ENCODE data around the gene SLC2A11.

The SLC2A11 gene, protein sequence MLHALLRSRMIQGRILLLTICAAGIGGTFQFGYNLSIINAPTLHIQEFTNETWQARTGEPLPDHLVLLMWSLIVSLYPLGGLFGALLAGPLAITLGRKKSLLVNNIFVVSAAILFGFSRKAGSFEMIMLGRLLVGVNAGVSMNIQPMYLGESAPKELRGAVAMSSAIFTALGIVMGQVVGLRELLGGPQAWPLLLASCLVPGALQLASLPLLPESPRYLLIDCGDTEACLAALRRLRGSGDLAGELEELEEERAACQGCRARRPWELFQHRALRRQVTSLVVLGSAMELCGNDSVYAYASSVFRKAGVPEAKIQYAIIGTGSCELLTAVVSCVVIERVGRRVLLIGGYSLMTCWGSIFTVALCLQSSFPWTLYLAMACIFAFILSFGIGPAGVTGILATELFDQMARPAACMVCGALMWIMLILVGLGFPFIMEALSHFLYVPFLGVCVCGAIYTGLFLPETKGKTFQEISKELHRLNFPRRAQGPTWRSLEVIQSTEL

DNA sequence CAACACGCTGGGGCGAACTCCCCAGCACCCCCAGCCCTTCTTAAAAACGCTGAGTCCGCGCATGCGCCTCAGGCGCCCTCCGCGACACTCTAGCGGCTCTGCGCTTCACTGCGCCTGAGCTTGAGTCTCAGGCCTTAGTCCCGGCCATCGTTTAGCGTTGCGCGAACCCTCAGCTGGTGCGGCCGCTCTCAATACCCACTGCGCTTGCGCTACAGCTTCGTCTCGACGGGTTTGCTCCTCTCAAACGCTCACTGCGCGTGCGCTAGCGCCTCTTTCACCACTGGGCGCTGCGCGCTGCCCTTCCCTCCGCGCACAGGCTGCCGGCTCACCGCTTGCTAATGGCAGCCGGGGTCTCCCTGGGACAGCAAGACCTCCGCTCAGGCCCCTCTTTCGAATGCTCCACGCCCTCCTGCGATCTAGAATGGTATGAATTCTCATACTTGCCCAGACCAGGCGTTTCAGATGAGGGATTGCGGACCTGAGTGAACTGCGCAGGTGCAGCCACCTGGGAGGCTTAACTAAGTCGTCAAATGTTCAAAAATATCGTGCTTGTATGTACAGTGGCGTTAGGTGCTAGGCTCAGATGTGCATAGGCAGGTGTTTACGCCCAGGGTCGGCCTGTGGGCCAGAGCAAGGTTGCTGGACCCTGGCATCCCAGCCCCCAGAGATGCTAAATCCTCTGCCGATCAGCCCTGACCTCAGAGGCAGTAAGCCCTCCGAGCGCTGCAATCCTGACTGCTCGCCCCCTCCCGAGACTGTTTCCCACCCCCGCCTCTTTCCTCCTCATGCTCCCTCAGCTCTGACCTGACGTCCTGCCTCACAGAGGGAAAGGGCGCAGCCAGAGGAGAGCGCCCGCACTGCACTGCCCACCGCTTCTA lies at the start of gene SLC2A11:
SLC2A11 (plus strand) TSS at position 270 of the 878 bp plus-strand sequence; CDS start at position 395, 125 bp downstream.
- DNase-seq (ENCODE audit: low spot score): peak; percentile 92

DNA sequence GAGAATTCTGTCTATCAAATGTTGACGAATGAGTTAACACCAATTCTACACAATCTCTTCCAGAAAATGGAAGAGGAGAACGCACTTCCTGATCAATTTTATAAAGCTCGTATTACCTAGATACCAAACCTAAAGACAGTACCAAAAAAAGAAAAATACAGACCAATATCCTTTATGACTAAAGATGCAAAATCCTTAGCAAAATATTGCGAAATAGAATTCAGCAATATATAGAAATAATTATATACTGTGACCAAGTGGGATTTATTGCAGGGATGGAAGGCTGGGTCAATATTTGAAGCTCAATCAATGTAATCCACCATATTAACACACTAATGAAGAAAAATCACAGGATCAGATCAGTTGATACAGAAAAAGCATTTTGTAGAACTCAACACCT lies 45.3 kb upstream of the SLC2A11 start:
- DNase-seq (ENCODE audit: low spot score): no peak

DNA sequence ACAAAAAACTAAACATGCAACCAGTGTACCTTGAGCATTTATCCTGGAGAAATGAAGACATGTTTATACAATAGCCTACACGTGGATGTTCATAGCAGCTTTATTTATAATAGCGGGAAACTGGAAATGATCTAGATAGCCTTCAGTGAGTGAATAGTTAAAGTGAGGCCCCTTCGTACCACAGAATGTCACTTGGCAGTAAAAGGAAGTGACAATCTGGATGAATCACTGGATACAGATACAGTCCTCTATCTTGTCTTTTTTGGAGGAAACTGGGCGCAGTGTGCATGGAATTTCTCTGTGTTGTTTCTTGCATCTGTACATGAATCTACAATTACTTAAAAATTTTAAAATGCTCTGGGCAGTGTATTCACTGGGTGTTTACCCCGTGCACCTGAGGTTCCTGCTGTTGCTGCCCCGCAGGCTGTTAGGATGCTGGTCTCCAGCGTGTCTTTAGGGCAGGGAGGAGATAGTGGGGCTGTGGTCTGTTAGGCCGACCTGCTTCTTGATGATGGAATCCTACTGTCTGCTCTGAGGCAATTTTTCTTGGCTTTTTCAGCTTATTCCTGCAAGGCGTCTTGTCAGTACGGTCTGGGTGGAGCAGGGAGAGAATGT lies 42.0 kb upstream of the SLC2A11 start:
- DNase-seq (ENCODE audit: low spot score): no peak

DNA sequence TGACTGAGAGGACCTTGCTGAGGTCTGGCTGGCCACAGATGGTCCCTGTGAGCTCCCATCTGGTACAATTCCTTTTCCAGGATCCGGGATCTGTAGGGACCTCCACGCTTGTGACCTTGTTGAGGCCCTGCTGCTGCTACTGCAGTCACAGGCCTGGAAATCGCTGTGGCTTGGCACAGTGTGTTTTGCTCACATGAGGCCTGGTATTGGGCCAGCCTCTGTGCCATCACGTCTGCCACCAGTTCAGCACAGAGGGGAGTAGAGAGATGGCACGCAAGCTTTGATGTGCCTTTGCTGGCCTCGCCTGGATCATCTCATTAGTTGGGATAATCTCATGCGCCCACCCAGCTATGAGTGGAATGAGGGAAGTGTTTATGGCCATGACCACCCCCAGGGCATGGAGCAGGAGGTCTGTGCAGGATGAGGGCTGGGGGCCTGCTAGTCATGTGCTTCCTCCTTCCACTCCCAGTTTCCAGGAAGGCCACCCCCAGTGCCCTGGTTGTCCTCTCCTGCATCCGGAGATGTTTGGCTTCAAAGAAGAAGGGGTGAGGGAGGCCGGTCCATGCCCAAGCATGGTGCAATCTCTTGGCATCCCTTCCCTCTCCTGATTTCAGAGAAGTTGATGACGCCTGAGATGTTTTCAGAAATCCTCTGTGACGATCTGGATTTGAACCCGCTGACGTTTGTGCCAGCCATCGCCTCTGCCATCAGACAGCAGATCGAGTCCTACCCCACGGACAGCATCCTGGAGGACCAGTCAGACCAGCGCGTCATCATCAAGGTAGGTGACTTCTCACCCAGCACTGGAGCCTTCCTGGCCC lies 41.3 kb upstream of the SLC2A11 start:
- DNase-seq (ENCODE audit: low spot score): no peak

DNA sequence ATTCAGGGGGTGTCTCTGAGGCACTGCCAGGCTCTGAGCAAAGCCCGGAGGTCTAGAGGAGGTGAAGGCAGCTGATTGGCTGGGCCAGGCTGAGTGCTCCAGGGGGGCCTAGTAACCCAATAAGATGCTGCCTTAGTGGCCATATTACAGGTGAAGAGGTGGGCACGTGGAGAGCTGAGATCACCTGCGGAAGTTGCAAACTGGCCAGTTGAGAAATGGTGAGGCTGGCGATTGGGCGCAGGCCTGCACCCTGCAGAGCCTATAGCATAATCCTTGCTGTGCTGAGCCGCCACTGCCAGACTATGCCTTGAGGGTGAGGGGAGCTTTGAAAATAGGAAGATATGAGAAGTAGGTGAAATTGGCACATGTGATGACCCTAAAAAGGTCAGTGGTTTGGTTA lies 40.5 kb upstream of the SLC2A11 start:
- no peak for DNase-seq (ENCODE audit: low spot score)

DNA sequence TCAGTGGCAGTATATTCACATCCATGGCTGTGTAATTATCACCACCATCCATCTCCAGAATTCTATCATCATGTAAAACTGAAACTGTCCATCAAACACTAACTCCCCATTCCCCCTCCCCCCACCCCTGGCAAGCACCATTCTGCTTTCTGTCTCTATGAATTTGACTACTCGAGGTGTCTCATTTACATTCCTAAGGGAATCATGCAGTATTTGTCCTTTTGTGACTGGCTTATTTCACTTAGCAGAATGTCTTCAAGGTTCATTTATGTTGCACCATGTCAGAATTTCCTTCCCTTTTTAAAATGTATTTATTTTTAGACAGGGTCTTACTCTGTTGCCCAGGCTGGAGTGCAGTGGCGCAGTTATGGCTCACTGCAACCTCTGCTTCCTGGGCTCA lies 39.1 kb upstream of the SLC2A11 start:
- DNase-seq (ENCODE audit: low spot score): no peak

DNA sequence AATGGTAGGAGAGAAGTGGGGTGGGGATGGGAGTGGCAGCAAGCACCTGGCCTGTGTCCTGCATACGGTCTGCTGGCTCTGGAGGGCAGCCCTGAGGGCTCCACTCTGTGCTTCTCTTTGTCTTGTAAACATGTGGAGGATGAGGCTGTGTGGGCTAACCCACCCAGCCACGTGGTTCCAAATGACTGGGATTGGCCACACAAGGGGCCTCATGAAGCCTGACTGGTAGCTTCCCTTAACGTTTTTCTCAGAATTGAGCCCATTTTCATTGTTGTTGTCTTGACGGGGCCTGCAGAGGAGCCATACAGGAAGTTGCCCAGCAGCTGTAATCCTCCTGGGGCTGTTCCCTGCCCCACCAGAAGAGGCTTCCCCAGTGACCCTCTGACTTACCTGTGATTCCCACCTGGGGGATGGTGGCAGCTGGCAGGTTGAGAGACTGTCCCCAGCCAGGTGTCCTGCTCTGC lies 36.9 kb upstream of the SLC2A11 start:
- no peak for DNase-seq (ENCODE audit: low spot score)

DNA sequence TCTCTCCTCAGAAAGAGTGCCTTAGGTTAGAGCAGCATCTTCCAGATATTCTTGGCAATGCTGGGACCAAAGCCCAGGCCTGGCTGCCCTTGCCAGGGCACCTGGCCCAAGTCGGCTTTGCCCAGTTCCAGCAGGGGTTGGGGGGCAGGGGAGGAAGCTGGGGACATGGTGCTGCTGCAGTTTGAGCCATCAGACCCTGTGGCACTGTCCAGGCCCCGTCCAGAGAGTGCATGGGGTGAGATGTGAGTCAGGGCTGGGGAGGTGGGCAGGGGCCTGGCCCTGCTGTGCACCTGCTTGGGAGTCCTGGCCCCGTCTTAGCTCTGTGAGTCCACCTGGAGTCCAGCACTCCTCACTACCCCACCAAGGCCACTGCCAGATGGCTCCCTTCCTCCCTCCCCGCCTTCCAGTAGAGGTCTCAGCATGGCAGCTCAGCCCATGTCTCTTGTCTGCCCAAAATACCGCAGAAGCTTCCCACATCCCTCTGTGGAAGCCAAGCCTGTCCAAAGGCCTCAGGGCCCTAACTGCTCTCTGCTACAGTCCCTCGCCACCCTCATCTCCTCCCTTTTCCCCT lies 35.5 kb upstream of the SLC2A11 start:
- DNase-seq (ENCODE audit: low spot score): no peak

DNA sequence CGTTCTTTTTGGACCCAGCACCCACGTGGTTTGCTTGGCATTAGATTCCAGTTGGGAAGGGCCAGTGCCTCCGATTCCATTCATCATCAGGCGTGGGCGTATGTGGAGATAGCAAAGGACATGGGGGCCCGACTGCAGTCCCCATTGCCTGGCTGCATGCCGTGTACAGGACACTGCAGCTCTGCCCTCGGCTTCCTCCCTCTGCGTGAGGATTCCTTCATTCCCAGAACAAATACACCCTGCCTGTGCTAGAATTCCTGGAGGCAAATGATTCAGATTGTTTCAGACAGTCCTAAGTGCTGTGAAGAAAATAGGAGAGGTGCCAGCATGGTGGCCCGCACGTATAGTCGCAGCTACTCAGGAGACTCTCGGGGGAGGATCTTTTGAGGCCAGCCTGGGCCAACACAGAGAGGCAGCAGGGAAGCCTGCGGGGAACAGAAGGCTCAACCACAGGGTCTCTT lies 34.3 kb upstream of the SLC2A11 start:
- DNase-seq (ENCODE audit: low spot score): no peak

DNA sequence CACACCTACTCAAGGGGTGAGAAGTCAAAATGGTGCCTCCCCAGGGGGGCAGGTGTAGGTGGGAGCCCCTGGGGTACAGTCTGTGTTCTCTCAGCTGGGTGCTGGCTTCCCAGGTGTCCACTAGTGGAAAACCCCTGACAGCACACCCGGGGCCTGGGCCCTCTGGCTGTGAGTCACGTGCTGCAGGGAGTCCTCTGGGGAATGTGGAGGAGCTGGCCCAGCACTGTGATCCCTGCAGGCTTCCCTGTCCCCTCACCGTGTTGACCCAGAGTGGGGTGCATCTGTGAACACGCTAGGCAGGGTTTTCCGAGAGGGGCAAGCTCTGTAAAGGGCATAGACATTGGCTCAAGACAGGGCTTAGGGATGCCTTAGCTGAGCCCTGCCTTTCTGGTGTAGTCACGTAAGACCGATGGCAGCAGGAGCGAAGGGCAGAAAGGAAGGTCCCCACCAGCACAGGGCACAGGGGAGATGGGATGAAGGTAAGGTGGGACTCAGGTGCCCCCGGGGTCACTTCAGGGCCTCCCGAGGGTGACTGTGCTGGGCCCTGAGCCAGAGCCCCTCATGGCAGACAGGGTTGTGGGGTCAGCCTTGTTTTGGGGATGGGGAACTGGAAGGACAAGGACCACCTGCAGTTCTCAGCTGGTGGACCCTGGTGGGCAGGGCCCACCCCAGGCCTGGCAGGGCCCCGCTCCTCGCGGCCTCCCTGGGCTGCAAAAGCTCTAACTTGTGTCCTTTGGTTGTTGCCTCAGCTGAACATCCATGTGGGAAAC lies 33.0 kb upstream of the SLC2A11 start:
- no peak for DNase-seq (ENCODE audit: low spot score)

DNA sequence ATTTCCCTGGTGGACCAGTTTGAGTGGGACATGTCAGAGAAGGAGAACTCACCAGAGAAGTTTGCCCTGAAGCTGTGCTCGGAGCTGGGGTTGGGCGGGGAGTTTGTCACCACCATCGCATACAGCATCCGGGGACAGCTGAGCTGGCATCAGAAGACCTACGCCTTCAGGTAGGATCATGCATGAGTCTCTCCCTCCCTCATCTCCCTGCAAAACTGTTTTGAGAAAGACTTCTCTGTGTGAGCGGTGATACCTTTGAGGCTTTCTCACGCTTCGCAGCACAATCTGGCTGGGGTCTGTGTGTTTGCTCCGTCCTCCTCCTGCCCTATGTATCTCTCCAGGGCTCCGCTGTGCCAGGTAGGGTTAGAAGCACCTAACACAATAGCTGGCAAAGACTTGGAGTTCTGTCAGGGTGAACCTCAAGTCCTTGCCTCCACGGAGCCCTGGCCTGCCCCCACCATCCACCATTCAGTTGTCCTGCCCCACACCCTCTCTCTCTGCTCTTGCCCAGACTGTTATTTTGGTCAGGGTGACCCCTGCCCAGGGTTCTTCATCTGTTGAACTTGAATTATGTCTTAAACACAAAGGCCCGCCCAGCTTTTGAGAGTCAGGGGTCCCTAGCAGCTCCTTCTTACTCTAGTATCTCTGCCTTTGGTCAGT lies 32.3 kb upstream of the SLC2A11 start:
- no peak for DNase-seq (ENCODE audit: low spot score)

DNA sequence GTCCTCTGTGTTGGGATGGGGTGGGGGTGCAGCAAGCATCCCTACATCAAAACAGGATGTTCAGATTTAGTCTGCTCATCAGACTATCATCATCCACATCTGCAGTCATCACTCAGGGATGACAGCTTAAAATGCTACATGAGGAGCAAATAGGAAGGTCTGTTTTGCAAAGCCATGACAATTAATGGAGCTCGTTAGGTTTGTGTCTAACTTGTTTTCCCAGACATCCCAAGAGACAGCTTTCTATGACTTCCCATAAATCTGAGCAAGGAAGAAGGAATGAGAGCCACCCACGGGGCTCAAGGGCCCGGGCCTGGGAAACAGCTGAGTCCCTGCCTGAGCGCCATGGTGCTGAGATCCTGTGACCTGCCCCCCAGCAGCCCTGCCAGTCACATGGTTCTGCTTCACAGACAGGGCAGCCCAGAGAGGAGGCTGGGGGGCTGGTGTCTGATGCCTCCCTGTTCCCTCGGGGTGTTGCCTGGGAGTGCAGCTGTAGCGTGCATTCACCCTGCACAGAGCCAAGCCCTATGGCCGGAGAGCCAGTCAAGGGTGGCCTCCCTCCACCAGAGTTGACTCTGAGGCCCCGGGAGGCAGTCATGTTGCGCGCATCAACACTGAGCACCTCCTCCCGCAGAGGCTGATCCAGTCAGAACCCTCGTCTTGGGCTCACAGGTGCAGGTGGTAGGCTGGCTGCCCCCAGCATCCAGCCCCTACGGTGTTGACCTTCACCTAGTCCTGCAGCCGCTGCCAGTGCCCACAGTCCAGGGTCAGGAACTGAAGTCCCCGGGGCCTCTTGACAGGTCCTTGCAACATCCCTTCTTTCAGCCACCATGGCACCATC lies 30.9 kb upstream of the SLC2A11 start:
- no peak for DNase-seq (ENCODE audit: low spot score)

DNA sequence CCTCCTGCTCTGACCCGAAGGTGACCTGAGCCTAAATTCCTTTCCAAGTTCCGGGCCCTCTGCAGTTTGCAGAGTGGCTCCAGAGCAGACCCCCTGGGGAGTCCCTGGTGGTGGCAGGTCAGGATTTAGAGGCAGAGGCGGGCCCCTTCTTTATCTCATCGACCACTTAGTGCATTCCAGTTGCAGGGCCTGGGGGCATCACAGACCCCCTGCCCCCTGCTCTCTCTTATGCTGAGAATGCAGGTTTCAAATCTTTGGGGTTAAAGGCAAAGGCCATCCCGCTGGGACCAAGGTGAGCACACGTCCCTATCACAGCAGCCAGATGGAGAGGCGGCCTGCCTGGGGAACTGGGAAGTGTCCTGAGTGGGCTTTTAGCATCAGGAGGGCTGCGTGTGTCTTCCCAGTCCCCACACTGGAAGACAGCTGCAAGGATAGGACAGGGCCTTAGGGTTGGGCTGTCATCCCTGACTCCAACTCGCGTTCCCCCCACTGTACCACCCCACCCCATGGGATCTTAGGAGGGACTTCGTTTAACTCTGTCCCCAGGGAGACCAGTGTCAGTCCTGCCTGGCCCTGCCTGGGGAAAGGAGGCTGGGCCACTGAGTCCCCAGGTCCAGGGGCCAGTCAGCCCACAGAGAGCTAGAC lies 30.2 kb upstream of the SLC2A11 start:
- DNase-seq (ENCODE audit: low spot score): no peak

DNA sequence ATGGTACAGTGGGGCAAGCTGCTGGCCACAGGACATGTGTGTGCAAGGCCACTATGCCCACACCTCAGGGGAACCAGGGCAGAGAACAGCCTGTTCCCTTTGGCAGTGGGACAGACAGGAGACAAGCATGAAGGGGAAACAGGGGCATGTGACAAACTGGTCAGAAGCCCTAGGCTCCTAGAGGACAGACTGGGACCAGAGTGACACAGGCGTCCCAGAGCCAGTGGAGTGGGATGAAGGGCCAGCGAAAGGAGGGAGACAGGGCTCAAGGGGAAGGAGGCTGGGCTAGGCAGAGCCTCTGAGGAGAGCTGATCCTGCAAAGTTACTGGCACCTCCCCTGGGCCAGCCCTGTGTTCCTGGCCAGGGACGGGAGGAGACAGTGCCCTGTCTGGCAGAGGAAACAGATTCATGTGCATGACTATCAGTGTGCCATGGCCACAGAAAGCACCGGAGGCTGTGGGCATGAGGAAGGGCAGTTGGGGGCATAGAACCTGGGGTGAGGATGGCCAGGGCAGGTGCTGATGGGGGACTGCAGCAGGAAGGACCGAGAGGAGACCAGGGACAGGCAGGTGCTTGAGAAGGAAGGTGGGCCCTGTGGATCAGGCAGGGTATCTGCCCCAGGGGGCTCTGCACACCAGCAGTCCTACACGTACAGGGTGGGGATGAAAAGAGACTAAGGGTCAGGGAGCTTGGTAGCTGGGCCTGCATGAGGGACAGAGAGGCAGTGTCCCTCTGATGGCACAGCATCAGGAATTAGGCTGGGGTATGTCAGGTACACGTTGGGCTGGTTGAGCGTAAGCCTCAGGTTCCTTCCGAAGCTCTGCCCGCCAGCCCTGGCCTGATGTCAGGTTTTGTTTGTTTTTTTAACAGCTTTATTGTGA lies 28.6 kb upstream of the SLC2A11 start:
- no peak for DNase-seq (ENCODE audit: low spot score)

DNA sequence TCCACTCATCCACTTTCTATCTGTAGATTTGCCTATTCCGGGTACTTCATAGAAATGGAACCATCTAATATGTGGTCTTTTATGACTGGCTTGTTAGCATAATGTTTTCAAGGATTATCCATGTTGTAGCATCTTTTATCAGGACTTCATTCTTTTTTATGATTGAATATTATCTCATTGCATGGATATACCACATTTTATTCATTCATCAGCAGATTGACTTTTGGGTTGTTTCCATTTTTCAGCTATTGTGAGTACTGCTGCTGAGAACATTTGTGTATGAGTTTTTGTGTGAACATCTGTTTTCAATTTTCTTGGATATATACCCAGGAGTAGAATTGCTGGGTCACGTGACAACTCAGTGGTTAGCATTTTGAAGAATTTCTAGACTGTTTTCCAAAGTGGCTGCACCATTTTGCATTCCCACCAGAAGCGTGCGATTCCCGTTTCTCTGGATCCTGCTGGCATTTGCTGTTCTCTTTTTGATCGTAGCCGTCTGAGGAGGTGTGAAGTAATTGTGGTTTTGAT lies 27.8 kb upstream of the SLC2A11 start:
- DNase-seq (ENCODE audit: low spot score): no peak

DNA sequence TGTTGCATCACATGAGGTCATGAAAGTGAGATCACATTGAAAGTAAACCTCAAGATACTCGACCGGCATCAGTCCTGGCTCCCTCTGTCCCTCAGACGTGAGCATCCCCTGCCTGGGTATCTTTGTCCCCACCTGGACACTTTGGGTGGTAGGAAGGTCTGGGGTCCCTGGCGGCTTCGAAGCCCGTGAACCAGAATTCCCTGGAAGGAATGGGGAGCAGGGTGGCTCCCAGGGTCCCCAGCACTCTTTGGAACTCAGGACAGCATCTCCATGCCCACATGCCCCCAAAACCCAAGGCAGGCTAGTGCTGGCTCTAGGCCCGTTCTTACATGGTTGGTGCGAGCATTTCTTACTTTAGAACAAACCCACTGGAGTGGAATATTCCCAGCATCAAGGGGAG lies 26.4 kb upstream of the SLC2A11 start:
- DNase-seq (ENCODE audit: low spot score): no peak

DNA sequence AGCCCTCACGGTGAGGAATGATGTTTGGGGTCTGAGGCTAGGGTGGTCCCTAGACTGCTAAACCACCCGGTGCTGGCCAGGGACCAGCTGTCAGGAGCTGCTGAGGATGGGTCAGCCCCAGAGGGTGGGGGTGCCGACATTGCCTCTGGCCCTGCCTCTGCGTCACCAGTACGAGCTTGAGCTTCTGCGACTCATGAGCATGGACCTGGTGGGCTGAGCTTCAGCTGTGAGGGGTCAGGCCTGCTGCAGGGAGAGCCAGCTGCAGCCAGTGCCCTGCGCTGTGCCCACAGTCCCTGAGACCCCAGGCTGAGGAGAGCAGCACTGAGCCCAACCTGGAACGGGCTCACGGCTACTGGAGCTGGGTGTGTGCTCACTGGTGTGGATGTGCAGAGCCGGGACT lies 25.9 kb upstream of the SLC2A11 start:
- no peak for DNase-seq (ENCODE audit: low spot score)
